EH (cell line): ENCODE data around the gene LRSAM1.

ENCODE experiments used
- DNase-seq: peaks from one replicate; pipeline ENCODE4 v3.0.0-alpha.2; 2015; ENCODE audit warnings: low read depth

The LRSAM1 gene

GRCh38 chr9:127426756-127427155 is 24.6 kb upstream of the LRSAM1 start:
- no peak for DNase-seq

- no peak for DNase-seq
These were observed 23.0 kb upstream of the LRSAM1 start for GRCh38 chr9:127428348-127428747.

GRCh38 chr9:127430415-127430814 is 20.9 kb upstream of the LRSAM1 start:
- DNase-seq: no peak

GRCh38 chr9:127437497-127438264 is 13.6 kb upstream of the LRSAM1 start:
- DNase-seq: no peak

GRCh38 chr9:127438394-127438793 is 12.9 kb upstream of the LRSAM1 start:
- DNase-seq: no peak

- peak; percentile 2 for DNase-seq
These were observed 6.9 kb upstream of the LRSAM1 start for GRCh38 chr9:127444283-127444920.

- DNase-seq: peak; percentile 21
These were observed 6.1 kb upstream of the LRSAM1 start for GRCh38 chr9:127444921-127445850.

GRCh38 chr9:127445851-127446712 is 5.2 kb upstream of the LRSAM1 start:
- DNase-seq: peak; percentile 22

- DNase-seq: peak; percentile 9
These were observed 4.4 kb upstream of the LRSAM1 start for GRCh38 chr9:127446713-127447415.

GRCh38 chr9:127447416-127448111 is 3.7 kb upstream of the LRSAM1 start:
- DNase-seq: peak; percentile 50

- DNase-seq: peak; percentile 9
These were observed 3.1 kb upstream of the LRSAM1 start for GRCh38 chr9:127448112-127448805.

- DNase-seq: peak; percentile 9
These were observed 1.9 kb upstream of the LRSAM1 start for GRCh38 chr9:127449332-127449966.

- peak; percentile 42 for DNase-seq
These were observed 1.0 kb upstream of the LRSAM1 start for GRCh38 chr9:127450243-127450760.

GRCh38 chr9:127451608-127451857 is 223 bp downstream of the LRSAM1 start:
- no peak for DNase-seq

GRCh38 chr9:127451858-127452656 is 747 bp downstream of the LRSAM1 start:
- DNase-seq: peak; percentile 66

- peak; percentile 31 for DNase-seq
These were observed 1.4 kb downstream of the LRSAM1 start for GRCh38 chr9:127452691-127453090.

- peak; percentile 26 for DNase-seq
These were observed 4.1 kb downstream of the LRSAM1 start for GRCh38 chr9:127455324-127455992.
